H9 (cell line): ENCODE results near the gene ZNF18. TPM values are rescaled to one million over a fixed set of nuclear protein-coding genes. Genes with fewer than 3 reads are reported as not detected.

ENCODE experiments used
- DNase-seq: peaks from one replicate; pipeline ENCODE4 v3.0.0-alpha.2; 2017
- H2AFZ ChIP-seq: one replicate; pipeline ENCODE4 v1.6.1; 2013; ENCODE audit warnings: mild to moderate bottlenecking, low read length, control low read depth, moderate library complexity
- H2AK5ac ChIP-seq: 2 replicates; pipeline ENCODE4 v1.6.1; 2013; ENCODE audit warnings: low read length, control low read depth, mixed read lengths; ENCODE audit not compliant: insufficient read length
- H2BK120ac ChIP-seq: one replicate; pipeline ENCODE4 v1.6.1; 2013; ENCODE audit warnings: low read depth, mild to moderate bottlenecking, low read length, control low read depth, inconsistent platforms; ENCODE audit not compliant: poor library complexity, severe bottlenecking
- H2BK12ac ChIP-seq: 2 replicates; pipeline ENCODE4 v1.6.1; 2013; ENCODE audit warnings: low read length, control low read depth, mixed read lengths, low read depth; ENCODE audit not compliant: insufficient read length
- H2BK15ac ChIP-seq: 2 replicates; pipeline ENCODE4 v1.6.1; 2013; ENCODE audit warnings: low read depth, low read length, control low read depth
- H2BK20ac ChIP-seq: one replicate; pipeline ENCODE4 v1.6.1; 2013; ENCODE audit warnings: low read depth, mild to moderate bottlenecking, low read length, control low read depth, inconsistent platforms; ENCODE audit not compliant: poor library complexity, severe bottlenecking
- H2BK5ac ChIP-seq: 2 replicates; pipeline ENCODE4 v1.6.1; 2013; ENCODE audit warnings: low read length, control low read depth, mixed read lengths; ENCODE audit not compliant: insufficient read length
- H3K14ac ChIP-seq: 2 replicates; pipeline ENCODE4 v1.6.1; 2013; ENCODE audit warnings: low read length, control low read depth; ENCODE audit not compliant: insufficient read depth
- H3K18ac ChIP-seq: 2 replicates; pipeline ENCODE4 v1.6.1; 2013; ENCODE audit warnings: low read depth, mild to moderate bottlenecking, mixed read lengths, low read length, control low read depth; ENCODE audit not compliant: insufficient read length
- H3K23ac ChIP-seq: 2 replicates; pipeline ENCODE4 v1.6.1; 2013; ENCODE audit warnings: low read length, control low read depth, mixed read lengths, low read depth; ENCODE audit not compliant: insufficient read length
- H3K23me2 ChIP-seq: 2 replicates; pipeline ENCODE4 v1.6.1; 2013; ENCODE audit warnings: low read depth, mild to moderate bottlenecking, mixed read lengths, low read length, control low read depth; ENCODE audit not compliant: insufficient read length, poor library complexity, severe bottlenecking
- H3K27ac ChIP-seq: 2 replicates; pipeline ENCODE4 v1.5.1; 2013; ENCODE audit warnings: low read length, control low read depth, mixed read lengths, low read depth; ENCODE audit not compliant: insufficient read length
- H3K27me3 ChIP-seq: 2 replicates; pipeline ENCODE4 v1.6.1; 2013; ENCODE audit warnings: low read length, control low read depth, inconsistent platforms; ENCODE audit not compliant: insufficient read depth
- H3K4ac ChIP-seq: 2 replicates; pipeline ENCODE4 v1.6.1; 2013; ENCODE audit warnings: low read depth, mild to moderate bottlenecking, control low read depth, inconsistent platforms, low read length, moderate library complexity
- H3K4me1 ChIP-seq: 2 replicates; pipeline ENCODE4 v1.6.1; 2013; ENCODE audit warnings: low read length, control low read depth, inconsistent platforms; ENCODE audit not compliant: insufficient read depth
- H3K4me2 ChIP-seq: 2 replicates; pipeline ENCODE4 v1.6.1; 2013; ENCODE audit warnings: low read length, control low read depth, mixed read lengths; ENCODE audit not compliant: insufficient read length, insufficient read depth
- H3K56ac ChIP-seq: 2 replicates; pipeline ENCODE4 v1.6.1; 2013; ENCODE audit warnings: low read depth, mild to moderate bottlenecking, mixed read lengths, low read length, control low read depth; ENCODE audit not compliant: insufficient read length
- H3K79me1 ChIP-seq: 2 replicates; pipeline ENCODE4 v1.6.1; 2013; ENCODE audit warnings: low read depth, mild to moderate bottlenecking, moderate library complexity, low read length, control low read depth, inconsistent platforms; ENCODE audit not compliant: insufficient read depth, poor library complexity, severe bottlenecking
- H3K79me2 ChIP-seq: 2 replicates; pipeline ENCODE4 v1.6.1; 2013; ENCODE audit warnings: low read length, control low read depth, inconsistent platforms; ENCODE audit not compliant: insufficient read depth
- H3K9ac ChIP-seq: 2 replicates; pipeline ENCODE4 v1.6.1; 2013; ENCODE audit warnings: low read length, control low read depth, mixed read lengths; ENCODE audit not compliant: insufficient read length; ENCODE audit errors: extremely low read depth
- H3K9me3 ChIP-seq: one replicate; pipeline ENCODE4 v1.6.1; 2013; ENCODE audit warnings: low read depth, low read length, inconsistent platforms; ENCODE audit not compliant: control insufficient read depth
- H3T11ph ChIP-seq: one replicate; pipeline ENCODE4 v1.6.1; 2013; ENCODE audit warnings: mild to moderate bottlenecking, low read length, control low read depth, inconsistent platforms
- H4K20me1 ChIP-seq: one replicate; pipeline ENCODE4 v1.6.1; 2013; ENCODE audit not compliant: control insufficient read depth, insufficient read length, insufficient read depth
- H4K5ac ChIP-seq: 2 replicates; pipeline ENCODE4 v1.6.1; 2013; ENCODE audit warnings: low read depth, mild to moderate bottlenecking, mixed read lengths, low read length, control low read depth; ENCODE audit not compliant: insufficient read length
- H4K8ac ChIP-seq: replicated peaks from 2 replicates; pipeline ENCODE4 v1.6.1; 2013; ENCODE audit warnings: low read length, control low read depth, mixed read lengths, low read depth; ENCODE audit not compliant: insufficient read length
- H4K91ac ChIP-seq: 2 replicates; pipeline ENCODE4 v1.6.1; 2013; ENCODE audit warnings: low read depth, mild to moderate bottlenecking, moderate library complexity, mixed read lengths, low read length, control low read depth; ENCODE audit not compliant: insufficient read length
- H3K27ac Mint-ChIP-seq, 3 experiments: 2 replicates in 2 of 3; 3 replicates in 1 of 3; pipeline ENCODE4 v1.8.0; 2020 to 2021; ENCODE audit warnings: mixed read lengths in 3 of 3, mild to moderate bottlenecking in 1 of 3, moderate library complexity in 1 of 3
- H3K27me3 Mint-ChIP-seq: 2 replicates; pipeline ENCODE4 v1.8.0; 2021; ENCODE audit warnings: low read depth, mild to moderate bottlenecking, moderate library complexity, mixed read lengths
- H3K36me3 Mint-ChIP-seq, 3 experiments: 2 replicates in 2 of 3; 3 replicates in 1 of 3; pipeline ENCODE4 v1.8.0; 2020 to 2021; ENCODE audit warnings: low read depth in 3 of 3, mixed read lengths in 3 of 3; ENCODE audit not compliant: insufficient read depth in 1 of 3
- H3K4me1 Mint-ChIP-seq, 2 experiments: 2 replicates each; pipeline ENCODE4 v1.8.0; 2020; ENCODE audit warnings: mixed read lengths in 2 of 2
- H3K4me3 Mint-ChIP-seq, 2 experiments: 2 replicates in 1 of 2; 3 replicates in 1 of 2; pipeline ENCODE4 v1.8.0; 2020 to 2021; ENCODE audit warnings: mild to moderate bottlenecking in 2 of 2, mixed read lengths in 2 of 2, moderate library complexity in 1 of 2
- H3K9me3 Mint-ChIP-seq, 2 experiments: 2 replicates in 1 of 2; 3 replicates in 1 of 2; pipeline ENCODE4 v1.8.0; 2020; ENCODE audit warnings: mild to moderate bottlenecking in 2 of 2, mixed read lengths in 2 of 2, moderate library complexity in 1 of 2
- WGBS: extraction: QIAGEN DNeasy Blood & Tissue Kit; methylation state at CpG from one replicate; pipeline ENCODE4 v1.1.7; 2013; ENCODE audit warnings: missing lambda C conversion rate, low lambda C conversion rate, mixed read lengths; ENCODE audit not compliant: insufficient read length; ENCODE audit errors: extremely low coverage; 5-methylcytosine and 5-hydroxymethylcytosine counted together
- total RNA-seq: library from RNA; stranded (reverse); gene quantifications from 2 replicates; pipeline ENCODE4 v1.2.1, GENCODE V29; 2021
- TF ChIP-seq, protein P1 (sequence below): fragments of 200-600 bp; sonication (generic); conservative IDR thresholded peaks from 3 replicates; pipeline ENCODE4 v1.8.0; 2021; ENCODE audit warnings: antibody characterized with exemption, mild to moderate bottlenecking

ZNF18 gene
- total RNA-seq, 1 experiment from 2014 or later, result 6.8 TPM

DNA sequence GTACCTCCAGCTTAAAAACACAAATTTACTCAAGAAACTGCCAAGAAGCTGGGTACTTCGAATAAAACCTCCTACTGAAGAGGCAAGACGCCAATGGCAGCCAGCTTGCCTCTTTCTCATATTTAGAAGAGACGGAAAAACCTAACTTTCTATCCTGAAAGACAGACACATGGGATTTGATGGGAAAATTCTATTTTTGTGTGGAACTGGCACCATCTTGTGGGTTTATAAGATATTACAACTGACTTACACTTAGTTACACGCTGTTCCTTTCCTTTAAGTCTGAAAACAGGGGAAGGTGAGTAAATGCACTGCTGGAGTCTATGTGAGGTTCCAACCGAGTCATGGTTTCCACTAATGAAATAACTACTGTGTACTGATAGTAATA lies 10.3 kb downstream of the ZNF18 start:
- Mint-ChIP-seq H3K36me3 (peaks cover 30 to 48% (median 38%) of the 10 kb centered on the region in 3 experiments; a peak in 6 of 7 replicates), H3K27me3 (no peaks in the 10 kb centered on the region), H3K4me1 (peaks cover 36 to 39% of the 10 kb centered on the region in 2 experiments), H3K27ac (no peak overlapping the region; a peak in 2 of 7 replicates), H3K4me3 (no peak overlapping the region), H3K9me3 (no peaks in the 10 kb centered on the region; a peak in 1 of 5 replicates)
- no peaks in the 10 kb centered on the region for H3K23me2 ChIP-seq
- H2AK5ac ChIP-seq, result no peak overlapping the region
- no peaks in the 10 kb centered on the region for H3K9me3 ChIP-seq
- no peak overlapping the region for H3T11ph ChIP-seq
- no peak overlapping the region for H2AFZ ChIP-seq
- H2BK120ac ChIP-seq, result no peak overlapping the region
- no peak overlapping the region for H2BK20ac ChIP-seq
- H4K20me1 ChIP-seq, result no peaks in the 10 kb centered on the region
- no peak overlapping the region for H3K18ac ChIP-seq
- no peak overlapping the region for H3K4ac ChIP-seq
- H3K9ac ChIP-seq, result no peak overlapping the region
- H2BK12ac ChIP-seq, result no peak overlapping the region
- peaks cover 8% of the 10 kb centered on the region; the same call in 1 of the 2 replicates for H3K4me1 ChIP-seq
- H3K14ac ChIP-seq, result no peak overlapping the region
- no peak overlapping the region for H4K5ac ChIP-seq
- H4K91ac ChIP-seq, result no peak overlapping the region
- no peak overlapping the region for H2BK5ac ChIP-seq
- no peak overlapping the region for H2BK15ac ChIP-seq
- H3K79me1 ChIP-seq, result no peaks in the 10 kb centered on the region
- WGBS, result no CpG with 5 or more reads among the region's 5 CpGs
- no peak overlapping the region for H4K8ac ChIP-seq
- no peaks in the 10 kb centered on the region for H3K79me2 ChIP-seq
- no peak overlapping the region for H3K27ac ChIP-seq
- no peak overlapping the region for H3K23ac ChIP-seq
- no peak overlapping the region for H3K56ac ChIP-seq
- no peak overlapping the region for H3K4me2 ChIP-seq
- DNase-seq, result no peak
- TF ChIP-seq, protein P1, sequence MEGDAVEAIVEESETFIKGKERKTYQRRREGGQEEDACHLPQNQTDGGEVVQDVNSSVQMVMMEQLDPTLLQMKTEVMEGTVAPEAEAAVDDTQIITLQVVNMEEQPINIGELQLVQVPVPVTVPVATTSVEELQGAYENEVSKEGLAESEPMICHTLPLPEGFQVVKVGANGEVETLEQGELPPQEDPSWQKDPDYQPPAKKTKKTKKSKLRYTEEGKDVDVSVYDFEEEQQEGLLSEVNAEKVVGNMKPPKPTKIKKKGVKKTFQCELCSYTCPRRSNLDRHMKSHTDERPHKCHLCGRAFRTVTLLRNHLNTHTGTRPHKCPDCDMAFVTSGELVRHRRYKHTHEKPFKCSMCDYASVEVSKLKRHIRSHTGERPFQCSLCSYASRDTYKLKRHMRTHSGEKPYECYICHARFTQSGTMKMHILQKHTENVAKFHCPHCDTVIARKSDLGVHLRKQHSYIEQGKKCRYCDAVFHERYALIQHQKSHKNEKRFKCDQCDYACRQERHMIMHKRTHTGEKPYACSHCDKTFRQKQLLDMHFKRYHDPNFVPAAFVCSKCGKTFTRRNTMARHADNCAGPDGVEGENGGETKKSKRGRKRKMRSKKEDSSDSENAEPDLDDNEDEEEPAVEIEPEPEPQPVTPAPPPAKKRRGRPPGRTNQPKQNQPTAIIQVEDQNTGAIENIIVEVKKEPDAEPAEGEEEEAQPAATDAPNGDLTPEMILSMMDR, result peak; percentile 74
- H3K27me3 ChIP-seq, result no peaks in the 10 kb centered on the region
